ENCODE data around the gene NOLC1.

The NOLC1 gene

GRCh38 chr10:102154466-102155116 lies 2.4 kb downstream of the NOLC1 start:
- no peak for DNase-seq (ENCODE audit: low spot score)

- DNase-seq (ENCODE audit: low spot score), result no peak
Observed at GRCh38 chr10:102157224-102157623, 5.0 kb downstream of the NOLC1 start.

GRCh38 chr10:102159051-102159597 lies 6.9 kb downstream of the NOLC1 start:
- DNase-seq (ENCODE audit: low spot score), result no peak

- DNase-seq (ENCODE audit: low spot score), result no peak
Observed at GRCh38 chr10:102159831-102160230, 7.6 kb downstream of the NOLC1 start.

GRCh38 chr10:102163342-102163989 lies 11.3 kb downstream of the NOLC1 start:
- DNase-seq (ENCODE audit: low spot score), result no peak

- DNase-seq (ENCODE audit: low spot score), result no peak
Observed at GRCh38 chr10:102167861-102168260, 15.7 kb downstream of the NOLC1 start.

GRCh38 chr10:102170602-102171001 lies 18.4 kb downstream of the NOLC1 start:
- DNase-seq (ENCODE audit: low spot score), result no peak

GRCh38 chr10:102172288-102172687 lies 20.1 kb downstream of the NOLC1 start:
- no peak for DNase-seq (ENCODE audit: low spot score)

GRCh38 chr10:102175415-102175814 lies 23.2 kb downstream of the NOLC1 start:
- DNase-seq (ENCODE audit: low spot score), result no peak

GRCh38 chr10:102184606-102185005 lies 32.4 kb downstream of the NOLC1 start:
- DNase-seq (ENCODE audit: low spot score), result no peak

GRCh38 chr10:102185272-102185671 lies 33.1 kb downstream of the NOLC1 start:
- DNase-seq (ENCODE audit: low spot score), result no peak

GRCh38 chr10:102185811-102186527 lies 33.8 kb downstream of the NOLC1 start:
- DNase-seq (ENCODE audit: low spot score), result no peak

GRCh38 chr10:102188298-102188940 lies 36.2 kb downstream of the NOLC1 start:
- DNase-seq (ENCODE audit: low spot score), result no peak

- peak; percentile 71 for DNase-seq (ENCODE audit: low spot score)
Observed at GRCh38 chr10:102188941-102189898, 37.0 kb downstream of the NOLC1 start.

GRCh38 chr10:102191956-102192355 lies 39.8 kb downstream of the NOLC1 start:
- no peak for DNase-seq (ENCODE audit: low spot score)

- no peak for DNase-seq (ENCODE audit: low spot score)
Observed at GRCh38 chr10:102195296-102195870, 43.2 kb downstream of the NOLC1 start.

- DNase-seq (ENCODE audit: low spot score), result no peak
Observed at GRCh38 chr10:102196893-102197292, 44.7 kb downstream of the NOLC1 start.

- no peak for DNase-seq (ENCODE audit: low spot score)
Observed at GRCh38 chr10:102198027-102198426, 45.8 kb downstream of the NOLC1 start.

- no peak for DNase-seq (ENCODE audit: low spot score)
Observed at GRCh38 chr10:102200751-102201640, 48.8 kb downstream of the NOLC1 start.

GRCh38 chr10:102202386-102202785 lies 50.2 kb downstream of the NOLC1 start:
- DNase-seq (ENCODE audit: low spot score), result no peak

Data from activated CD4-positive, alpha-beta T cell treated with anti-CD3 and anti-CD28 coated beads, Interleukin-2, Interleukin-4, amounts not matched to agents 100 ng/mL and 50 ng/mL, durations not matched to agents 16 hours and 8 hours (primary cell).